Chondrocyte (in vitro differentiated cells): Measurements from ENCODE around the gene DYNC2LI1. TPM values are rescaled to one million over a fixed set of nuclear protein-coding genes. Genes with fewer than 3 reads are reported as not detected.

Experiments
- DNase-seq: peaks from one replicate; pipeline ENCODE4 v3.0.0; 2021; ENCODE audit warnings: mixed read lengths, low spot score
- H3K27ac Mint-ChIP-seq: one replicate; pipeline ENCODE4 v1.8.0; 2021; ENCODE audit warnings: mild to moderate bottlenecking, moderate library complexity, mixed read lengths; ENCODE audit not compliant: unreplicated experiment
- H3K27me3 Mint-ChIP-seq: 2 replicates; pipeline ENCODE4 v1.8.0; 2021; ENCODE audit warnings: low read depth, mixed read lengths
- H3K36me3 Mint-ChIP-seq: 2 replicates; pipeline ENCODE4 v1.8.0; 2021; ENCODE audit warnings: low read depth, mixed read lengths
- H3K4me1 Mint-ChIP-seq: 2 replicates; pipeline ENCODE4 v1.8.0; 2021; ENCODE audit warnings: low read depth, mild to moderate bottlenecking, mixed read lengths
- H3K4me3 Mint-ChIP-seq: one replicate; pipeline ENCODE4 v1.8.0; 2021; ENCODE audit warnings: mild to moderate bottlenecking, moderate library complexity, mixed read lengths; ENCODE audit not compliant: unreplicated experiment
- H3K9me3 Mint-ChIP-seq: 2 replicates; pipeline ENCODE4 v1.8.0; 2021; ENCODE audit warnings: low read depth, mixed read lengths
- total RNA-seq: library from RNA; stranded (reverse); gene quantifications from 3 replicates; pipeline ENCODE4 v1.2.1, GENCODE V29; 2021
- TF ChIP-seq, protein P1 (sequence below): fragments of 200-600 bp; sonication (generic); IDR thresholded peaks from 2 replicates; pipeline ENCODE4 v1.5.0; 2021; ENCODE audit warnings: antibody characterized with exemption, mild to moderate bottlenecking, moderate library complexity

DYNC2LI1 gene
- total RNA-seq, 1 donor from 2014 or later, result 10.8 TPM

- H3K27ac Mint-ChIP-seq, result no peak overlapping the region
- no peaks in the 10 kb centered on the region for H3K36me3 Mint-ChIP-seq
- no peaks in the 10 kb centered on the region for H3K4me1 Mint-ChIP-seq
- no peak overlapping the region for H3K4me3 Mint-ChIP-seq
- H3K27me3 Mint-ChIP-seq, result peaks cover 8% of the 10 kb centered on the region
- TF ChIP-seq, protein P1, sequence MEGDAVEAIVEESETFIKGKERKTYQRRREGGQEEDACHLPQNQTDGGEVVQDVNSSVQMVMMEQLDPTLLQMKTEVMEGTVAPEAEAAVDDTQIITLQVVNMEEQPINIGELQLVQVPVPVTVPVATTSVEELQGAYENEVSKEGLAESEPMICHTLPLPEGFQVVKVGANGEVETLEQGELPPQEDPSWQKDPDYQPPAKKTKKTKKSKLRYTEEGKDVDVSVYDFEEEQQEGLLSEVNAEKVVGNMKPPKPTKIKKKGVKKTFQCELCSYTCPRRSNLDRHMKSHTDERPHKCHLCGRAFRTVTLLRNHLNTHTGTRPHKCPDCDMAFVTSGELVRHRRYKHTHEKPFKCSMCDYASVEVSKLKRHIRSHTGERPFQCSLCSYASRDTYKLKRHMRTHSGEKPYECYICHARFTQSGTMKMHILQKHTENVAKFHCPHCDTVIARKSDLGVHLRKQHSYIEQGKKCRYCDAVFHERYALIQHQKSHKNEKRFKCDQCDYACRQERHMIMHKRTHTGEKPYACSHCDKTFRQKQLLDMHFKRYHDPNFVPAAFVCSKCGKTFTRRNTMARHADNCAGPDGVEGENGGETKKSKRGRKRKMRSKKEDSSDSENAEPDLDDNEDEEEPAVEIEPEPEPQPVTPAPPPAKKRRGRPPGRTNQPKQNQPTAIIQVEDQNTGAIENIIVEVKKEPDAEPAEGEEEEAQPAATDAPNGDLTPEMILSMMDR, result no peak
- H3K9me3 Mint-ChIP-seq, result no peaks in the 10 kb centered on the region
- DNase-seq, result no peak
Observed at GRCh38 chr2:43832457-43832856, 58.6 kb downstream of the DYNC2LI1 start.

DNA sequence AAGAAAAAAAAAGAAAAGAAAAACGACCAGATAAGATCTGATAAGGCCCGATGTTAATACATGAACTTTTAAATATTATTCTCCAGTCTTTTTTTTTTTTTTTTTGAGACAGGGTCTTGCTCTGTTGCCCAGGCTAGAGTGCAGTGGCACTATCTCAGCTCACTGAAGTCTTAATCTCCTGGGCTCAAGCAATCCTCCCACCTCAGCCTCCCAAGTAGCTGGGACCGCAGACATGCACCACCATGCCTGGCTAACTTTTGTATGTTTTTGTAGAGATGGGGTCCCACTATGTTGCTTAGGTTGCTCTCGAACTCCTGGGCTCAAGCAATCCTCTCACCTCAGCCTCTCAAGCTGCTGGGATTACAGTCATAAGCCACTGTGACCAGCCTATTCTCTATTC is 63.2 kb downstream of the DYNC2LI1 start:
- no peak overlapping the region for H3K27ac Mint-ChIP-seq
- no peaks in the 10 kb centered on the region for H3K36me3 Mint-ChIP-seq
- H3K27me3 Mint-ChIP-seq, result no peaks in the 10 kb centered on the region
- no peaks in the 10 kb centered on the region for H3K4me1 Mint-ChIP-seq
- DNase-seq, result no peak
- TF ChIP-seq, protein P1, result no peak
- H3K4me3 Mint-ChIP-seq, result no peak overlapping the region
- no peaks in the 10 kb centered on the region for H3K9me3 Mint-ChIP-seq

GRCh38 chr2:43837831-43838559 is 64.2 kb downstream of the DYNC2LI1 start:
- no peak overlapping the region for H3K27ac Mint-ChIP-seq
- TF ChIP-seq, protein P1, result no peak
- no peaks in the 10 kb centered on the region for H3K4me1 Mint-ChIP-seq
- no peak overlapping the region for H3K4me3 Mint-ChIP-seq
- no peaks in the 10 kb centered on the region for H3K36me3 Mint-ChIP-seq
- H3K9me3 Mint-ChIP-seq, result no peaks in the 10 kb centered on the region
- no peaks in the 10 kb centered on the region for H3K27me3 Mint-ChIP-seq
- DNase-seq, result no peak

GRCh38 chr2:43838560-43839267 is 64.9 kb downstream of the DYNC2LI1 start, which contains the start of the genes ABCG5 and ABCG8:
TSS of gene ABCG5 (minus strand) at chr2:43838839. CDS start at chr2:43838679, 160 bp downstream.
TSS of gene ABCG8 (plus strand) at chr2:43838971. CDS start at chr2:43839054, 83 bp downstream.
- Mint-ChIP-seq H3K9me3 (no peaks in the 10 kb centered on the region), H3K27ac (no peak within 1 kb of the TSS)

More at GRCh38 chr2:43838560-43839267, 64.9 kb downstream of the DYNC2LI1 start, which contains the start of the genes ABCG5 and ABCG8:
- Mint-ChIP-seq H3K4me1 (no peaks in the 10 kb centered on the region), H3K4me3 (no peak within 1 kb of the TSS), H3K36me3 (no peaks in the 10 kb centered on the region), H3K27me3 (no peaks in the 10 kb centered on the region)
- TF ChIP-seq, protein P1, result no peak
- no peak for DNase-seq
